Astrocyte of the cerebellum (primary cell): ENCODE measurements around the gene ARHGAP15.

Source experiments
- DNase-seq: peaks from one replicate; pipeline ENCODE4 v3.0.0-alpha.2; 2011; ENCODE audit warnings: low read depth
- H3K4me3 ChIP-seq: 2 replicates; pipeline ENCODE4 v1.5.1; 2011; ENCODE audit warnings: mild to moderate bottlenecking, low read depth, low read length, moderate library complexity
- in situ Hi-C: cut with HindIII; loops from 2 replicates; pipeline ENCODE4 v1.10.0; 2017; ENCODE audit warnings: low sequenced_read_pairs
- TF ChIP-seq, protein P1 (sequence below): IDR thresholded peaks from 2 replicates; pipeline ENCODE4 v1.5.1; 2012; ENCODE audit warnings: low read length, low read depth, moderate library complexity, mild to moderate bottlenecking; ENCODE audit errors: missing control alignments

Gene ARHGAP15

GRCh38 chr2:143225931-143226330 is 96.7 kb downstream of the ARHGAP15 start:
- DNase-seq, result no peak
- in situ Hi-C loops, result no loop called here
- no peak overlapping the region for H3K4me3 ChIP-seq
- TF ChIP-seq, protein P1, sequence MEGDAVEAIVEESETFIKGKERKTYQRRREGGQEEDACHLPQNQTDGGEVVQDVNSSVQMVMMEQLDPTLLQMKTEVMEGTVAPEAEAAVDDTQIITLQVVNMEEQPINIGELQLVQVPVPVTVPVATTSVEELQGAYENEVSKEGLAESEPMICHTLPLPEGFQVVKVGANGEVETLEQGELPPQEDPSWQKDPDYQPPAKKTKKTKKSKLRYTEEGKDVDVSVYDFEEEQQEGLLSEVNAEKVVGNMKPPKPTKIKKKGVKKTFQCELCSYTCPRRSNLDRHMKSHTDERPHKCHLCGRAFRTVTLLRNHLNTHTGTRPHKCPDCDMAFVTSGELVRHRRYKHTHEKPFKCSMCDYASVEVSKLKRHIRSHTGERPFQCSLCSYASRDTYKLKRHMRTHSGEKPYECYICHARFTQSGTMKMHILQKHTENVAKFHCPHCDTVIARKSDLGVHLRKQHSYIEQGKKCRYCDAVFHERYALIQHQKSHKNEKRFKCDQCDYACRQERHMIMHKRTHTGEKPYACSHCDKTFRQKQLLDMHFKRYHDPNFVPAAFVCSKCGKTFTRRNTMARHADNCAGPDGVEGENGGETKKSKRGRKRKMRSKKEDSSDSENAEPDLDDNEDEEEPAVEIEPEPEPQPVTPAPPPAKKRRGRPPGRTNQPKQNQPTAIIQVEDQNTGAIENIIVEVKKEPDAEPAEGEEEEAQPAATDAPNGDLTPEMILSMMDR, result no peak

- TF ChIP-seq, protein P1, result no peak
- DNase-seq, result no peak
- in situ Hi-C loops, result no loop called here
- no peak overlapping the region for H3K4me3 ChIP-seq
These were observed 97.7 kb downstream of the ARHGAP15 start for GRCh38 chr2:143226714-143227541.

DNA sequence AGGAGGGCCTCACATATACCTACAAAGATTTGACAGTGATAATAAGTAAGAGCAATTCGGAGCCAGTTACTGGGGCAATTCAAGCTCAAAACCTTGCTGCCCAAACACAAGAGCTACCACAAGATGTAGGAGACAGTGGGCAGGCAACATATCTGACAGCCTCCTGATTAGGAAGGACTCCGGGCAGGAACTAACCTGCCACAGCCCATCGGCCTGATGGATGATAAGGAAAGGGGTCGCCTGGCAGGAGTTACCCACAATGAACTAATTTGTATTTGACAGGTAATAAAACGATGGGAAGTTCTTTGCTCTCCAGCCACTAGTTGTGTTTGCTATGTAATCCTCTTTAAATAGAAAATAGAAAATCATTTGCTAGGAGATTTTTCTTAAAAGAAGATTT is 100.2 kb downstream of the ARHGAP15 start:
- H3K4me3 ChIP-seq, result no peak overlapping the region
- TF ChIP-seq, protein P1, result no peak
- in situ Hi-C loops, result no loop called here
- no peak for DNase-seq

- no peak for DNase-seq
- in situ Hi-C loops, result no loop called here
- H3K4me3 ChIP-seq, result no peak overlapping the region
- TF ChIP-seq, protein P1, result no peak
These were observed 100.7 kb downstream of the ARHGAP15 start for GRCh38 chr2:143229952-143230351.

- in situ Hi-C loops, result no loop called here
- TF ChIP-seq, protein P1, result peak; percentile 24
- no peak overlapping the region for H3K4me3 ChIP-seq
- DNase-seq, result no peak
These were observed 101.5 kb downstream of the ARHGAP15 start for GRCh38 chr2:143230506-143231253.

GRCh38 chr2:143231254-143231645 is 102.0 kb downstream of the ARHGAP15 start:
- no peak overlapping the region for H3K4me3 ChIP-seq
- no peak for DNase-seq
- TF ChIP-seq, protein P1, result no peak
- in situ Hi-C loops, result no loop called here
